Measurements from ENCODE around the gene C6orf163.

Gene C6orf163

GRCh38 chr6:87393026-87393622 lies 48.5 kb downstream of the C6orf163 start:
- Histone ChIP-seq H3K36me3 (ENCODE audit: insufficient read depth, low read length) (no peaks in the 10 kb centered on the region), H3K4me3 (no peak overlapping the region), H3K9ac (ENCODE audit: insufficient read length) (no peak overlapping the region), H3K27ac (no peak overlapping the region), H3K9me3 (ENCODE audit: low read depth, low read length) (no peaks in the 10 kb centered on the region)
- TF ChIP-seq FOXP2 (optimal IDR thresholded peaks at IDR 0.05; ENCODE audit: control extremely low read depth, extremely low read length, insufficient read depth): no peak
- no peak for TF ChIP-seq EZH2 (IDR thresholded peaks at IDR 0.05)
- no peak for TF ChIP-seq POLR2AphosphoS5 (IDR thresholded peaks at IDR 0.05; ENCODE audit: borderline replicate concordance, low read depth, low read length)
- peak; percentile 66 for DNase-seq (ENCODE audit: low read depth, low spot score)

GRCh38 chr6:87395431-87395830 lies 50.8 kb downstream of the C6orf163 start:
- Histone ChIP-seq H3K4me3 (no peak overlapping the region), H3K9ac (ENCODE audit: insufficient read length) (no peak overlapping the region), H3K27ac (no peak overlapping the region), H3K36me3 (ENCODE audit: insufficient read depth, low read length) (no peaks in the 10 kb centered on the region), H3K9me3 (ENCODE audit: low read depth, low read length) (no peaks in the 10 kb centered on the region)
- DNase-seq (ENCODE audit: low read depth, low spot score): no peak
- no peak for TF ChIP-seq FOXP2 (optimal IDR thresholded peaks at IDR 0.05; ENCODE audit: control extremely low read depth, extremely low read length, insufficient read depth)
- TF ChIP-seq POLR2AphosphoS5 (IDR thresholded peaks at IDR 0.05; ENCODE audit: borderline replicate concordance, low read depth, low read length): no peak
- no peak for TF ChIP-seq EZH2 (IDR thresholded peaks at IDR 0.05)

- TF ChIP-seq EZH2 (IDR thresholded peaks at IDR 0.05) (no peak), POLR2AphosphoS5 (IDR thresholded peaks at IDR 0.05; ENCODE audit: borderline replicate concordance, low read depth, low read length) (no peak), FOXP2 (optimal IDR thresholded peaks at IDR 0.05; ENCODE audit: control extremely low read depth, extremely low read length, insufficient read depth) (no peak)
- no peak for DNase-seq (ENCODE audit: low read depth, low spot score)
- Histone ChIP-seq H3K36me3 (ENCODE audit: insufficient read depth, low read length) (no peaks in the 10 kb centered on the region), H3K4me3 (no peak overlapping the region), H3K9ac (ENCODE audit: insufficient read length) (no peak overlapping the region), H3K9me3 (ENCODE audit: low read depth, low read length) (no peaks in the 10 kb centered on the region), H3K27ac (no peak overlapping the region)
Observed at GRCh38 chr6:87396595-87397392, 52.2 kb downstream of the C6orf163 start.

GRCh38 chr6:87397656-87398055 lies 53.0 kb downstream of the C6orf163 start:
- DNase-seq (ENCODE audit: low read depth, low spot score): no peak
- H3K27ac ChIP-seq: no peak overlapping the region
- no peak overlapping the region for H3K9ac ChIP-seq (ENCODE audit: insufficient read length)
- H3K36me3 ChIP-seq (ENCODE audit: insufficient read depth, low read length): no peaks in the 10 kb centered on the region
- H3K9me3 ChIP-seq (ENCODE audit: low read depth, low read length): no peaks in the 10 kb centered on the region
- no peak overlapping the region for H3K4me3 ChIP-seq
- TF ChIP-seq POLR2AphosphoS5 (IDR thresholded peaks at IDR 0.05; ENCODE audit: borderline replicate concordance, low read depth, low read length): no peak
- no peak for TF ChIP-seq FOXP2 (optimal IDR thresholded peaks at IDR 0.05; ENCODE audit: control extremely low read depth, extremely low read length, insufficient read depth)
- TF ChIP-seq EZH2 (IDR thresholded peaks at IDR 0.05): no peak

- no peaks in the 10 kb centered on the region for H3K36me3 ChIP-seq (ENCODE audit: insufficient read depth, low read length)
- DNase-seq (ENCODE audit: low read depth, low spot score): no peak
- no peak overlapping the region for H3K4me3 ChIP-seq
- no peak overlapping the region for H3K9ac ChIP-seq (ENCODE audit: insufficient read length)
- no peak overlapping the region for H3K27ac ChIP-seq
- no peaks in the 10 kb centered on the region for H3K9me3 ChIP-seq (ENCODE audit: low read depth, low read length)
- no peak for TF ChIP-seq EZH2 (IDR thresholded peaks at IDR 0.05)
- no peak for TF ChIP-seq FOXP2 (optimal IDR thresholded peaks at IDR 0.05; ENCODE audit: control extremely low read depth, extremely low read length, insufficient read depth)
- no peak for TF ChIP-seq POLR2AphosphoS5 (IDR thresholded peaks at IDR 0.05; ENCODE audit: borderline replicate concordance, low read depth, low read length)
Observed at GRCh38 chr6:87401832-87402231, 57.2 kb downstream of the C6orf163 start.

GRCh38 chr6:87407561-87407900 lies 62.9 kb downstream of the C6orf163 start:
- no peak overlapping the region for H3K9ac ChIP-seq (ENCODE audit: insufficient read length)
- no peak overlapping the region for H3K27ac ChIP-seq
- DNase-seq (ENCODE audit: low read depth, low spot score): no peak
- no peak for TF ChIP-seq POLR2AphosphoS5 (IDR thresholded peaks at IDR 0.05; ENCODE audit: borderline replicate concordance, low read depth, low read length)
- no peaks in the 10 kb centered on the region for H3K36me3 ChIP-seq (ENCODE audit: insufficient read depth, low read length)
- H3K9me3 ChIP-seq (ENCODE audit: low read depth, low read length): no peaks in the 10 kb centered on the region
- peak overlapping the region; percentile 91 for H3K4me3 ChIP-seq

- Histone ChIP-seq H3K27ac (no peak within 1 kb of the TSS), H3K9ac (ENCODE audit: insufficient read length) (peak within 1 kb of the TSS; percentile 78), H3K36me3 (ENCODE audit: insufficient read depth, low read length) (no peaks in the 10 kb centered on the region), H3K4me3 (peak within 1 kb of the TSS; percentile 91), H3K9me3 (ENCODE audit: low read depth, low read length) (no peaks in the 10 kb centered on the region)
- no peak for TF ChIP-seq POLR2AphosphoS5 (IDR thresholded peaks at IDR 0.05; ENCODE audit: borderline replicate concordance, low read depth, low read length)
- no peak for TF ChIP-seq FOXP2 (optimal IDR thresholded peaks at IDR 0.05; ENCODE audit: control extremely low read depth, extremely low read length, insufficient read depth)
- TF ChIP-seq EZH2 (IDR thresholded peaks at IDR 0.05): no peak
- no peak for DNase-seq (ENCODE audit: low read depth, low spot score)
Observed at GRCh38 chr6:87407901-87408720, 63.5 kb downstream of the C6orf163 start, which contains the start of gene CFAP206. CFAP206 (plus strand) TSS chr6:87407972; CDS start chr6:87409840, 1,868 bp downstream.

GRCh38 chr6:87408721-87409155 lies 64.1 kb downstream of the C6orf163 start:
- no peak overlapping the region for H3K27ac ChIP-seq

More at GRCh38 chr6:87408721-87409155, 64.1 kb downstream of the C6orf163 start:
- peak overlapping the region; percentile 91 for H3K4me3 ChIP-seq
- no peak for TF ChIP-seq EZH2 (IDR thresholded peaks at IDR 0.05)
- TF ChIP-seq FOXP2 (optimal IDR thresholded peaks at IDR 0.05; ENCODE audit: control extremely low read depth, extremely low read length, insufficient read depth): no peak
- TF ChIP-seq POLR2AphosphoS5 (IDR thresholded peaks at IDR 0.05; ENCODE audit: borderline replicate concordance, low read depth, low read length): no peak
- no peaks in the 10 kb centered on the region for H3K9me3 ChIP-seq (ENCODE audit: low read depth, low read length)
- H3K36me3 ChIP-seq (ENCODE audit: insufficient read depth, low read length): no peaks in the 10 kb centered on the region
- peak overlapping the region; percentile 78 for H3K9ac ChIP-seq (ENCODE audit: insufficient read length)
- DNase-seq (ENCODE audit: low read depth, low spot score): no peak
